GM12892 (cell line): ENCODE results near the gene CPA1.

Experiments used
- POLR2A ChIP-seq: IDR thresholded peaks from 2 replicates; pipeline ENCODE4 v1.6.1; 2011; ENCODE audit warnings: low read depth, low read length, control low read depth
- POLR2AphosphoS5 ChIP-seq: IDR thresholded peaks from 2 replicates; pipeline ENCODE4 v1.6.1; 2011; ENCODE audit warnings: low read depth, low read length, control low read depth
- TAF1 ChIP-seq: IDR thresholded peaks from 2 replicates; pipeline ENCODE4 v1.6.1; 2011; ENCODE audit warnings: low read depth, mild to moderate bottlenecking, control low read depth, low read length, borderline replicate concordance

DNA sequence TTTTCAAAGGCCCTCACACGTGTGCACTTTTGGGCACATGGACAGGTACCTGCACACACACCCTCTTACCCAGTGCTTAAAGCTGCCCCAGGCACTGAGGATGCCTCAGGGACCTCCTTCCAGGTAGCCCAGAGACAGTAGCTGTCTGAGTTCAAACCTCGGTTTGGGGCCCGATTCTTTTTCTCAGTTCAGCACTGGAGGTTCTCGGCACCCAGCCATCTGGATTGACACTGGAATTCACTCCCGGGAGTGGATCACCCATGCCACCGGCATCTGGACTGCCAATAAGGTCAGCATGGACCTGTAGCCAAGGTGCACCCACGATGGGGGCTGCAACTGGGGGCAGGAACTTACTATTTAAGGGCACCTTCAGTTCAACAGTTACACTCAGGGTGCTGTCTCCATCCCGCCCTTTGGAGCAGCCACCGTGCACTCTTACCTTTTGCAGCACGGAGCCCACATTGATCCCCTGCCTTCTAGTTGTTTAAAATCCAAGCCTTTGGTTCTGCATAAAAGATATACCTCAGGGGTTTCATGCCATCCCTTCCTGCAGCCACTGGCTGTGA lies 18.0 kb upstream of the CPA1 start:
- TF ChIP-seq POLR2A (no peak), TAF1 (no peak), POLR2AphosphoS5 (no peak)
